ENCODE results near the gene SLC46A1.

- TF ChIP-seq MXI1 (IDR thresholded peaks at IDR 0.05; ENCODE audit: low read depth, low read length) (no peak), ATF2 (IDR thresholded peaks at IDR 0.05; ENCODE audit: low read length) (no peak), CTCF (IDR thresholded peaks at IDR 0.05 in 2 of 3, conservative IDR thresholded peaks at IDR 0.05 in 1 of 3; ENCODE audit: control insufficient read depth in 2 of 3, extremely low read depth in 1 of 3, insufficient read depth in 1 of 3, low read depth in 3 of 3, low read length in 3 of 3) (no peak), REST (IDR thresholded peaks at IDR 0.05; ENCODE audit: low read depth, low read length) (no peak), MYC (IDR thresholded peaks at IDR 0.05; ENCODE audit: insufficient read depth, insufficient read length, insufficient replicate concordance, low read length, severe bottlenecking) (no peak)
Observed at GRCh38 chr17:28425206-28425605, 19.2 kb upstream of the SLC46A1 start.
